C1 segment of cervical spinal cord (tissue), 14 donors: Measurements from ENCODE around the gene TRIM60.
A peak's percentile ranks its signal among the peaks of the same experiment; 100 is the strongest.
"Not testable (repeated sequence)": the region's sequence is repeated elsewhere in the genome, so short reads cannot be mapped to it uniquely, and the experiment has no call there.

Experiments used
- DNase-seq, 14 donors: peaks; one replicate each; lab custom pipeline; 2025; lab: John Stamatoyannopoulos, UW

Gene TRIM60

DNA sequence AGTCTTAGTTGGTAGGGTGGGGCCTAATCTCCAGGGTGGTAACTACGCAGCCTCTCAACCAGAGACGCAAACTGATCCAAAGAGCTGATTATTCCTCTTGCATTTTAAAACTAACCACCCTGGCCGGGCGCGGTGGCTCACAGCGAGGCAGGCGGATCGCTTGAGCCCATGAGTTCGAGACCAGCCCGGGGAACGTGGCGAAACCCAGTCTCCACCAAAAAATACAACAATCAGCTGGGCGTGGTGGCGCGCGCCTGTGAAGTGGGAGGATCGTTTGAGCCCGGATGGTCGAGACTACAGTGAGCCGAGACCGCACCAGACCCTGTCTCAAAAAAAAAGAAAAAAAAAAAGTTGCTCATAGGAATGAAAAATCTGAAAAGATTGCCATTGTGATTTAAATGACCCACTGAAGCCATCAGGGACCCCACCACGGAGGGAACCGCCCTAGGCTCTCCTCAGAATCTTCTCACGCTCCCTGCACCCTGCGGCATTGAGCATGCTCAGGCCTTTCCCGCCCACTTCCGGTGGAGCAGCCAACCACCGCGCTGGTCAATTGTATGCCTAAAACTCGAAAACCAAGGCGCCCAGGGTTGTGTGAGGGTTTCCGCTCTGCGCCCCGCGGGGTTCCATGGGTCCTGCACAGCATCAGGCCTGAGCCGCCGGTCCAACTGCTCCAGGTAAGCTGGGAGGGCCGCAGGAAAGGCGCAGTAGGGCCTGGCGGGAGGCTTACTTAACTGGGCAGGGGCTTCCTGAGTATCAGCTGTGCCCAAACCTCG, at the start of gene TRIM60:
Gene TRIM60 (plus strand): TSS at position 564 of the 776 bp plus-strand sequence. CDS start 8,074 bp downstream, outside the sequence.
- no peak for DNase-seq

DNA sequence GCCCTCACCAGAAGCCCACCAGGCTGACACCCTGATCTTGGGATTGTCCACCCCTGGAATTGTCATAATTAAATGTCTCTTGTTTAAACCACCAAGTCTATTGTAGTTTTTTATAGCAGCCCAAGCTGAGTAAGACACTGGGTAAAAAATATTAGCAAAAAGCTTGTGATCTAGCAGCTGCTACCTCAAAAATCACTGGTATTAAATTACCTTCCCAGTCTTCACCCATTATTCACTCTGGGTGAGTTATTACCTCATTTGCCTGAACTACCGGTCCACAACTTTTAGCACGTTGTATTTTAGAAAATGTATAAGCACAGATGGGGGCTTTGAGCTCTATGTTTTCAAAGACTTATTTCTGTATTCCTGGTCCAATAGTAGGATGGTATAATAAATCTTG, 42.3 kb upstream of the TRIM60 start:
- no peak for DNase-seq

DNA sequence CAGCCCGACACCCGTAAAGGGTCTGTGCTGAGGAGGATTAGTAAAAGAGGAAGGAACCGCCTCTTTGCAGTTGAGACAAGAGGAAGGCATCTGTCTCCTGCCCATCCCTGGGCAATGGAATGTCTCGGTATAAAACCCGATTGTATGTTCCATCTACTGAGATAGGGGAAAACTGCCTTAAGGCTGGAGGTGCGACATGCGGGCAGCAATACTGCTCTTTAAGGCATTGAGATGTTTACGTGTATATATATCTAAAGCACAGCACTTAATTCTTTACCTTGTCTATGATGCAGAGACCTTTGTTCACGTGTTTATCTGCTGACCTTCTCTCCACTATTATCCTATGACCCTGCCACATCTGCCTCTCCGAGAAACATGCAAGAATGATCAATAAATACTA, 41.0 kb upstream of the TRIM60 start:
- DNase-seq: not testable (repeated sequence)

DNA sequence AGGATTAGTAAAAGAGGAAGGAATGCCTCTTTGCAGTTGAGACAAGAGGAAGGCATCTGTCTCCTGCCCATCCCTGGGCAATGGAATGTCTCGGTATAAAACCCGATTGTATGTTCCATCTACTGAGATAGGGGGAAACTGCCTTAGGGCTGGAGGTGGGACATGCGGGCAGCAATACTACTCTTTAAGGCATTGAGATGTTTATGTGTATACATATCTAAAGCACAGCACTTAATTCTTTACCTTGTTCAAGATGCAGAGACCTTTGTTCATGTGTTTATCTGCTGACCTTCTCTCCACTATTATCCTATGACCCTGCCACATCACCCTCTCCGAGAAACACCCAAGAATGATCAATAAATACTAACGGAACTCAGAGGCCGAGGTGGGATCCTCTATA, 35.7 kb upstream of the TRIM60 start:
- DNase-seq: not testable (repeated sequence)

GRCh38 chr4:164997324-164997723, 34.5 kb upstream of the TRIM60 start:
- DNase-seq: peak in 5 of 14 donors; percentile 2 to 22 (median 12)

- DNase-seq: peak in 7 of 14 donors; percentile 3 to 52 (median 16)
These were observed 33.9 kb upstream of the TRIM60 start for GRCh38 chr4:164997941-164998340.

DNA sequence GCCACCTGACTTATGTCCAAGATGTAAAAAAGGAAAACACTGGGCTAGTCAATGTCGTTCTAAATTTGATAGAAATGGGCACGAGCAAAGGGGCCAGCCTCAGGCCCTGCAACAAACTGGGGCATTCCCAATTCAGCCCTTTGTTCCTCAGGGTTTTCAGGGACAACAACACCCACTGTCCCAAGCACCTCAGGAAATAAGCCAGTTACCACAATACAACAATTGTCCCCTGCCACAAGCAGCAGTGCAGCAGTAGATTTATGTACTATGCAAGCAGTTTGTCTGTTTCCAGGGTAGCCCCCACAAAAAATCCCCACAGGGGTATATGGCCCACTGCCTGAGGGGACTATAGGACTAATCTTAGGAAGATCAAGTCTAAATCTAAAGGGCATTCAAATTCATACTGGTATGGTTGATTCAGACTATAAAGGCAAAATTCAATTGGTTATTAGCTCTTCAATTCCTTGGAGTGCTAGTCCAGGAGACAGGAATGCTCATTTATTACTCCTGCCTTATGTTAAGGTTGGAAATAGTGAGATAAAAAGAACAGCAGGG, 33.2 kb upstream of the TRIM60 start:
- peak in 9 of 14 donors; percentile 1 to 43 (median 17) for DNase-seq

- DNase-seq: not testable (repeated sequence)
These were observed 29.8 kb upstream of the TRIM60 start for GRCh38 chr4:165001957-165002356.

DNA sequence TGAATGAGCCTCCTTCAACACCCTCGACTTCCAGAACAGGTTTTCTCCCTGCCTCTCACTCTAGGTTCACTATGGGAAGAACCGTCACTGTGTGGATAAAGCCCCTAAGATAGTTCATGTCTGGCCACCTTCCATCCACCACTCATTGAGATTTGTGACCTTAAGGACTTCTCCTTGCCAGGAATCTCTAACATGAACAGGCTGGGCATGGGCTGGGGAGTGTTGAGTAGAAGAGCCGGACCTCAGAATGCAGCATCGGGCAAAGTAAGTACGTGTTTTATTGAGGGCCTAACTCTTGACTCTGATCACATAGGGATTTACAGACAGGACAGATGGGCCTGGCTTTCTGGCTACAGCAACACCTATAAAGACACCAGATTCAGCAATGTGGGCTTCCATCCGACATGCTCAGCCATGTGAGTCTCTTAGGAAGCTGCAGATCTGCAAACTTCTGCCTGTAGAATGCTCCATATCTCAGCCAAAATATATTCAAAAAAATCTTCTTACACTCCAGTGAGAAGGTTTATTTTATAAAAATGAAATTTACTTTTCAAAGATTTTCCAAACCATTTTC, 26.4 kb upstream of the TRIM60 start:
- no peak for DNase-seq

- no peak for DNase-seq
These were observed 25.3 kb upstream of the TRIM60 start for GRCh38 chr4:165006456-165006855.

DNA sequence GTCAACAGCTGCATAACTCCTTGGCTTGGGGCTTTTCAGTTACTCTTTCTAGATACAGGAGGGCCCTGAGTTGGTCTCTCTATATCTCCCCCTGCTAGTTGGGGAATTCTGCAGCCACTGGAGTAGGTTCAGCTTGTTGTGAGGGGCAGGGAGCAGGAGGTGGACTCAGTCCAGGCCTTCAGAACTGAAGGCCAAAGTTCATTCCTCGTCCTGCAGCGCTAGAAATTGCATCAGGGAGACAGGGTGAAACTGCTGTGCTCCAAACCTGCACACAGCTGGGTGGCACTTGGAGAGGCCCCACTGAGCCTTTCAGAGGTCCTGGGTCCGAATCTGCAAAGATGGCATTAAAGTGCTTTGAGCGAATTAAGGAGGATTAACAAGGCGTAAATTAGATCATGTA, 24.9 kb upstream of the TRIM60 start:
- DNase-seq: no peak

DNA sequence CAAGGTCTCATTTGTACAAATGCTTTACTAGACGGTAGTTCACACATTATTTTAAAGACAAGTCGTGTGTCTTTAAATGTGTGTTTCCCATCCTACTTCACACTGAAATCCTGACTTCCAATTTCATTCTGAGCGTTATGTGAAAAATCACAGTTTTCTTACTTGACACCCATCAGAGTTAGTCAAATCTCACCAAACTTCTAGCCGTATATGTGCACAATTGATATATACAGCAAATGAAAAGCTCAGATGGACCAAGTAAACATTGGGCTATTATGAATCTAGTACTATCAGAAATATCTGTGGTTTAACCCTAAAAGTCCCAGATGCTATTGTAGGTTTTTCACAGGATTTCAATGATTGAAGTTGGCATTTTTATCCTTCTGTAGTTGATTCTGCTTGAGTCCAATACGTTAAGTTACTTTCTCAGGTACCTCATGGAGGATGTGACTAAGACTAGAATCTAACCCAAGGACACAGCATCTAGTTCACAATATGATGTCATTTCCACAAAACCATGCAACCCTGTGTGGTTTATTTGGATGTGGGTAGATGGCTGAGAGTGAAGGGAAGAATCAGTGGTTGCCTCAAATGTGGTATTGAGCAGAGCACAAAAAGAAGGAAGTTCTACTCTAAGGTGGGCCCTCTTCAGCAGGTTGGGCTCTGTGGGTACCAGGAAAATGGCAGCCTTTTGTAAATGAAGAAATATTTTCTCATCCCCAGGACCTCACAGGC, 22.1 kb upstream of the TRIM60 start:
- DNase-seq: no peak

DNA sequence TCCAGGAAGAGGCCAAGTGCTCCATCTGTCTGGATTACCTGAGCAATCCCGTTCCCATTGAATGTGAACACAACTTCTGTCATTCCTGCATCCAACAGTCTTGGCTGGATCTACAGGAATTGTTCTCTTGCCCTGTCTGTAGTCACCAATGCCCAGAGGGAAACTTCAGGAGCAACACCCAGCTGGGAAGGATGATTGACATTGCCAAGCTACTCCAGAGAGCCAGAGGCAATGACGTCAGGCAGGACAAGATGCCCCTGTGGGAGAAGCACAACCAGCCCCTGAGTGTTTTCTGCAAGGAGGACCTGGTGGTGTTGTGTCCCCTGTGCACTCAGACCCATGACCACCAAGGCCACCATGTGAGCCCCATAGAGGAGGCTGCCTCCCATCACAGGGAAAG, 21.3 kb upstream of the TRIM60 start:
- no peak for DNase-seq

DNA sequence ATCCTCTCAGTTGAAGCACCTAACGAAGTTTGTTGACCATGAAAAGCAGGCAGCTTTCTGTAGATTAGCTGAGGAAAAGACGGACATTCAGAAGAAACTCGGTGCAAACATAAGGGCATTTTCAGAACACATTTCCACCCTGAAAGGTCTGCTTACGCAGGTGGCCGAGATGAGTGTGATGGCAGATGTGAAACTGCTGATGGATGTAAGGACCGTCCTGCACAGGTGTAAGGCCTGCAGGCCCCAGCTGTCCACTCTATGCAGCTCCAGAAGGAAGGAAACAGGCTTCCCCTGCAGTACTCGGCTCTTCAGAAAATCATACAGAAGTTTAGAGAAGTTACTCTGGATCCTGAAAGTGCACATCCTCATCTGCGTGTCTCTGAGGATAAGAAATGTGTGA, 20.8 kb upstream of the TRIM60 start:
- no peak for DNase-seq

DNA sequence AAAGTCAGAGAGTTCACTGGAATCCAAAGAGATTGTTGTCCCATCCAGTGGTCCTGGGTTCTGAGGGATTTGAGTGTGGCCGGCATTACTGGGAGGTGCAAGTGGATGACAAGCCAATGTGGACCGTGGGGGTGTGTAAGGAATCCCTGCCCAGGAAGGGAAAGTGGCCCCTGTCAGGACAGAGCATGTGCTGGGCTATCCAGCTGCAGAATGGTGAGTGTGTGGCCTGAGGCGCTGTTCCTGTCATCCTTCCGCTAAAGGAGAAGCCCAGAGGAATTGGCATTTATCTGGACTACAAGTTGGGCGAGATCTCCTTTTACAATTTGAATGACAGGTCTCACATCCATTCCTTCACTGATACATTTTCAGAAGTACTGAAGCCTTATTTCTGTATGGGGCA, 20.4 kb upstream of the TRIM60 start:
- no peak for DNase-seq

DNA sequence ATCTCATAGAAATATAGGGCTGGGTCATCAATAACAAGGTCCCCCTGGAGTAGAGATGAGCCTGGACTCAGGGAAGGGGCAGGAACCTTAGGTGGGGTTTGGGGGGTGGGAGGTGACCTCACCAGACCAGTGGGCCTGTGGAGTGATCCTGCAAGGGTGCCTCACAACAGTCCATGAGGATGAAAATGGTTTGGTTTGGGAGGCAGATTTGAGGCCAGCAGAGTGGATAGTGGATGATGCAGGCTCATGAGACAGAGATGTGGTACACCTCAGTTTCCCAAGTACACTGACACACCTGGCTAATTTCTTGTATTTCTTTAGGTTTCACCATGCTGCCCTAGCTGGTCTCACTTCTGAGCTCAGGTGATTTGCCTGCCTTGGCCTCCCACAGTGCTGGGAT, 18.1 kb upstream of the TRIM60 start:
- DNase-seq: no peak

GRCh38 chr4:165016971-165017370, 14.8 kb upstream of the TRIM60 start:
- no peak for DNase-seq

DNA sequence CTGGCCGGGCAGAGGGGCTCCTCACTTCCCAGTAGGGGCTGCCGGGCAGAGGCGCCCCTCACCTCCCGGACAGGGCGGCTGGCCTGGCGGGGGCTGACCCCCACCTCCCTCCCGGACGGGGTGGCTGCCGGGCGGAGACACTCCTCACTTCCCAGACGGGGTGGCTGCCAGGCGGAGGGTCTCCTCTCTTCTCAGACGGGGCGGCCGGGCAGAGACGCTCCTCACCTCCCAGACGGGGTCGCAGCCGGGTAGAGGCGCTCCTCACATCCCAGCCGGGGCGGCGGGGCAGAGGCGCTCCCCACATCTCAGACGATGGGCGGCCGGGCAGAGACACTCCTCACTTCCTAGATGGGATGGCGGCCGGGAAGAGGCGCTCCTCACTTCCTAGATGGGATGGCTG, 11.8 kb upstream of the TRIM60 start:
- not testable (repeated sequence) for DNase-seq

DNA sequence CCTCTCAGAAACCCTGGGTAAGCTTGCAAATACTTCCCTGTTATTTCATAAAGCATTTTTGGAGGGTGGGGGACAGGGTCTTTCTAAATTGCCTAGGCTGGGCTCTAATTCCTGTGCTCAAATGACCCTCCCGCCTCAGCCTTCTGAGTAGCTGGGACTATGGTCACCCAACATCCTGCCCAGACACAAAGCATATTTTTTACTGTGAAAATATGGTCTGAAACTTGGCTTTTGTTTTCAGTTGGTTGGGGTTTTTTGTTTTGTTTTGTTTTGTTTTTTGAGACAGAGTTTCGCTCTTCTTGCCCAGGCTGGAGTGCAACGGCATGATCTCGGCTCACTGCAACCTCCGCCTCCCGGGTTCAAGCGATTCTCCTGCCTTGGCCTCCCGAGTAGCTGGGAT, 6.0 kb upstream of the TRIM60 start:
- DNase-seq: not testable (repeated sequence)

GRCh38 chr4:165027762-165028402, 3.9 kb upstream of the TRIM60 start:
- peak in 3 of 14 donors; percentile 10 to 32 (median 13) for DNase-seq

- DNase-seq: no peak
These were observed 16.4 kb downstream of the TRIM60 start for GRCh38 chr4:165048170-165048569.

DNA sequence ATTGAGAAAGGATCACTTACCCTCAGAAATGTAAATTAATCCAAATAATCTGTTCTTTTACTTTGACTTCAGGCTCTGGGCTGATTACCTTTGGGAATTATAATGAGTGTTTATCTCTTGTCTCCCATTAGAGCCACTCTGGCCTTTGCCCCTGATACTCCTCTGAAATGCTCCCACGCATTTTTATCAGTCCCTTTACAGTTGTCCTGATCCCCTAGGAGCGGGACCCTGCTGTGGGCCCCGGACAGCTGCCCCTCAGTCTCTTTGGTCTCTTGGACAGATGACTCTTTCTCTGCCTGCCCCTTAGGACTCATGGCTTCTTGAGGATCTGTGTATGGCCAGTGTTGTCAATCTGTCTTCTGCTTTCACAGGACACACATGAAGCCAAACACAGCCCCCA, 20.8 kb downstream of the TRIM60 start:
- DNase-seq: no peak
